HEK293 (cell line): ENCODE measurements around the gene ECM1.
A peak's percentile ranks its signal among the peaks of the same experiment; 100 is the strongest.

ENCODE experiments used
- CTCF ChIA-PET: fragments of 350-600 bp; formaldehyde crosslinking; extraction: SDS; loops from one replicate; lab custom pipeline; 2021; ENCODE audit warnings: antibody characterized with exemption; lab: Yijun Ruan, JAX
- POLR2A ChIA-PET: fragments of 300-600 bp; formaldehyde crosslinking; extraction: SDS; loops from one replicate; lab custom pipeline; 2020; ENCODE audit warnings: antibody characterized with exemption, inconsistent platforms; lab: Yijun Ruan, JAX
- H3K27ac ChIP-seq: fragments of 200-500 bp; sonication (Bioruptor generic); 2 replicates; pipeline ENCODE4 v1.5.1; 2014; ENCODE audit warnings: low read depth, low read length, control low read depth, inconsistent platforms; ENCODE audit errors: extremely low read depth
- H3K36me3 ChIP-seq, 2 experiments: fragments of 200-500 bp in 1 of 2; sonication (Bioruptor generic) in 1 of 2; 1 replicate in 1 of 2; 2 replicates in 1 of 2; pipeline ENCODE4 v1.5.1; 2014 to 2017; ENCODE audit warnings: inconsistent platforms in 2 of 2, low read length in 2 of 2; ENCODE audit not compliant: control insufficient read depth in 2 of 2, insufficient read depth in 1 of 2
- H3K4me1 ChIP-seq: fragments of 200-500 bp; sonication (Bioruptor generic); 2 replicates; pipeline ENCODE4 v1.5.1; 2014; ENCODE audit warnings: mild to moderate bottlenecking, low read length, inconsistent platforms; ENCODE audit not compliant: control insufficient read depth, insufficient read depth
- H3K4me3 ChIP-seq: 2 replicates; pipeline ENCODE4 v1.5.1; 2011; ENCODE audit warnings: low read depth, mild to moderate bottlenecking, control low read depth, low read length, moderate library complexity
- H3K9me3 ChIP-seq: fragments of 200-500 bp; sonication (Bioruptor generic); 2 replicates; pipeline ENCODE4 v1.5.1; 2014; ENCODE audit warnings: low read depth, low read length, inconsistent platforms; ENCODE audit not compliant: control insufficient read depth, insufficient read depth
- EGR2 ChIP-seq: fragments of 450-650 bp; formaldehyde crosslinking; IDR thresholded peaks from 2 replicates; pipeline ENCODE4 v1.5.1; 2016; ENCODE audit warnings: low read depth, missing biosample characterization, missing genetic modification characterization
- FEZF1 ChIP-seq: fragments of 450-650 bp; formaldehyde crosslinking; IDR thresholded peaks from 2 replicates; pipeline ENCODE4 v1.5.1; 2016; ENCODE audit warnings: missing biosample characterization, missing genetic modification characterization
- GFI1B ChIP-seq: fragments of 450-650 bp; formaldehyde crosslinking; IDR thresholded peaks from 2 replicates; pipeline ENCODE4 v1.5.1; 2016; ENCODE audit warnings: missing biosample characterization, missing genetic modification characterization
- OSR2 ChIP-seq: fragments of 450-650 bp; formaldehyde crosslinking; IDR thresholded peaks from 2 replicates; pipeline ENCODE4 v1.5.1; 2016; ENCODE audit warnings: missing biosample characterization, missing genetic modification characterization
- PRDM1 ChIP-seq: fragments of 450-650 bp; formaldehyde crosslinking; IDR thresholded peaks from 2 replicates; pipeline ENCODE4; 2016; ENCODE audit warnings: missing biosample characterization, missing genetic modification characterization
- PRDM6 ChIP-seq: fragments of 450-650 bp; formaldehyde crosslinking; IDR thresholded peaks from 2 replicates; pipeline ENCODE4 v1.5.1; 2017; ENCODE audit warnings: missing biosample characterization, missing genetic modification characterization
- SP2 ChIP-seq: fragments of 450-650 bp; formaldehyde crosslinking; IDR thresholded peaks from 2 replicates; pipeline ENCODE4 v1.5.1; 2016; ENCODE audit warnings: missing biosample characterization, missing genetic modification characterization
- ZBTB26 ChIP-seq: fragments of 450-650 bp; formaldehyde crosslinking; optimal IDR thresholded peaks from 2 replicates; pipeline ENCODE3; 2016; ENCODE audit warnings: missing biosample characterization, mild to moderate bottlenecking, missing genetic modification characterization
- ZBTB49 ChIP-seq: fragments of 450-650 bp; formaldehyde crosslinking; IDR thresholded peaks from 2 replicates; pipeline ENCODE4 v1.5.1; 2016; ENCODE audit warnings: missing biosample characterization, missing genetic modification characterization, low read depth
- ZFHX2 ChIP-seq: fragments of 450-650 bp; formaldehyde crosslinking; conservative IDR thresholded peaks from 2 replicates; pipeline ENCODE4 v1.5.1; 2016; ENCODE audit warnings: missing biosample characterization, missing genetic modification characterization
- ZNF146 ChIP-seq: fragments of 450-650 bp; formaldehyde crosslinking; IDR thresholded peaks from 2 replicates; pipeline ENCODE4 v1.5.1; 2016; ENCODE audit warnings: missing biosample characterization, missing genetic modification characterization
- ZNF362 ChIP-seq: fragments of 450-650 bp; formaldehyde crosslinking; IDR thresholded peaks from 2 replicates; pipeline ENCODE4 v1.5.1; 2016; ENCODE audit warnings: missing biosample characterization, missing genetic modification characterization
- ZNF530 ChIP-seq: fragments of 450-650 bp; formaldehyde crosslinking; IDR thresholded peaks from 2 replicates; pipeline ENCODE4 v1.5.1; 2016; ENCODE audit warnings: low read depth, missing biosample characterization, missing genetic modification characterization
- ZNF610 ChIP-seq: fragments of 450-650 bp; formaldehyde crosslinking; IDR thresholded peaks from 2 replicates; pipeline ENCODE4 v1.5.1; 2016; ENCODE audit warnings: missing biosample characterization, missing genetic modification characterization, borderline replicate concordance
- ZNF626 ChIP-seq: fragments of 450-650 bp; sonication (Bioruptor Pico); formaldehyde crosslinking; IDR thresholded peaks from 2 replicates; pipeline ENCODE4 v1.5.1; 2018; ENCODE audit warnings: missing biosample characterization, missing genetic modification characterization, inconsistent platforms
- ZNF677 ChIP-seq: fragments of 450-650 bp; IDR thresholded peaks from 2 replicates; pipeline ENCODE4 v1.5.0; 2018; ENCODE audit warnings: missing biosample characterization, mild to moderate bottlenecking, missing genetic modification characterization, moderate library complexity

The ECM1 gene

GRCh38 chr1:150474869-150475268 is 33.0 kb upstream of the ECM1 start:
- Histone ChIP-seq H3K27ac (no peak overlapping the region), H3K36me3 (peaks cover 13 to 36% of the 10 kb centered on the region in 2 experiments; a peak in 2 of 3 replicates), H3K4me1 (peaks cover 8% of the 10 kb centered on the region; the same call in 1 of the 2 replicates), H3K9me3 (no peaks in the 10 kb centered on the region), H3K4me3 (no peak overlapping the region)
- TF ChIP-seq ZNF530, result no peak
- no peak for TF ChIP-seq ZNF626 (tag by site-specific recombination)
- TF ChIP-seq PRDM1, result peak; percentile 33; the same call in 1 of the 2 replicates
- ChIA-PET CTCF (interaction anchor here (0.5 to 1.8 kb wide), 2 partner anchors 10 to 224 kb away, joined by 3 to 6 read pairs; no protein-coding TSS in a partner anchor), POLR2A (interaction anchor here (0.7 kb wide), 1 partner anchor 111 kb away, joined by 3 read pairs; the partner anchor contains the start of gene RPRD2)

- POLR2A ChIA-PET, result no interaction called here
- H3K4me1 ChIP-seq, result peaks cover 8% of the 10 kb centered on the region; the same call in 1 of the 2 replicates
- TF ChIP-seq EGR2 (tag by site-specific recombination) (peak; percentile 92), ZNF610 (tag by site-specific recombination) (no peak), FEZF1 (tag by site-specific recombination) (peak; percentile 74), ZBTB49 (tag by site-specific recombination) (no peak), PRDM1 (0 out of 2 replicates have a peak, but pooled peaks have one; percentile 39), PRDM6 (tag by site-specific recombination) (peak; percentile 70), OSR2 (0 out of 2 replicates have a peak, but pooled peaks have one; percentile 8), GFI1B (tag by site-specific recombination) (peak; percentile 9; the same call in 1 of the 2 replicates), ZNF362 (tag by site-specific recombination) (no peak), ZFHX2 (tag by site-specific recombination) (peak; percentile 89), SP2 (no peak), ZNF146 (tag by site-specific recombination) (no peak), ZBTB26 (tag by site-specific recombination) (no peak), ZNF677 (no peak)
- CTCF ChIA-PET, result interaction anchor here (1.1 to 1.8 kb wide), 2 partner anchors 11 to 13 kb away, joined by 6 read pairs; no protein-coding TSS in a partner anchor
- H3K36me3 ChIP-seq, result peaks cover 4 to 17% of the 10 kb centered on the region in 2 experiments; a peak in 2 of 3 replicates
- no peak overlapping the region for H3K4me3 ChIP-seq
- no peak overlapping the region for H3K27ac ChIP-seq
- no peaks in the 10 kb centered on the region for H3K9me3 ChIP-seq
These were observed 31.2 kb upstream of the ECM1 start for GRCh38 chr1:150476754-150477153.
